GM13976 (cell line): ENCODE data around the gene BPIFB1.

ENCODE experiments used
- DNase-seq: peaks from one replicate; pipeline ENCODE4 v3.0.0; 2012; ENCODE audit warnings: low spot score
- CTCF ChIP-seq: IDR thresholded peaks from 2 replicates; pipeline ENCODE4 v1.5.1; 2012; ENCODE audit warnings: borderline replicate concordance, mild to moderate bottlenecking; ENCODE audit not compliant: insufficient read depth; ENCODE audit errors: extremely low read depth, missing control alignments, control extremely low read depth
- in situ Hi-C: fragments of 300-500 bp; cut with MboI; formaldehyde crosslinking; loops from one replicate; pipeline ENCODE4 v1.12.0; 2022; ENCODE audit warnings: low sequenced_read_pairs, mixed read lengths, inconsistent platforms; ENCODE audit not compliant: unreplicated experiment

Gene BPIFB1

DNA sequence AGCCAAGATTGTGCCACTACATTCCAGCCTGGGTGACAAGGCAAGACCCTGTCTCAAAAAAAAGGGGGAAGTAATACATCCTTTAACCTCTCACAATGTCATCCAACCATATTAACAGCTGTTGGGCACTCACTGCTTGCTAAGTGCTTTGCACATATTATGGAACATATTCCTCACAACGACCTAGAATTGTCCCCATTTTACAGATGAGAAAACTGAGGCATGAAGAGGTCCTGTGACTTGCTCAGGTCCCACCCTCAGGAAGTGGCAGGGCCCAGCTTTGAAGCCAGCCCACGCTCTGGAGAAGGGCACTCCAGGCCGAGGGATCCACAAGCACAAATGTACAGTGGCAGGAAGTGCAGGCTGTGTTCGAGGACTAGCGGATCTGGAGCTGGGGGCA lies 33.3 kb downstream of the BPIFB1 start:
- in situ Hi-C loops = no loop called here
- no peak for TF ChIP-seq CTCF
- no peak for DNase-seq

DNA sequence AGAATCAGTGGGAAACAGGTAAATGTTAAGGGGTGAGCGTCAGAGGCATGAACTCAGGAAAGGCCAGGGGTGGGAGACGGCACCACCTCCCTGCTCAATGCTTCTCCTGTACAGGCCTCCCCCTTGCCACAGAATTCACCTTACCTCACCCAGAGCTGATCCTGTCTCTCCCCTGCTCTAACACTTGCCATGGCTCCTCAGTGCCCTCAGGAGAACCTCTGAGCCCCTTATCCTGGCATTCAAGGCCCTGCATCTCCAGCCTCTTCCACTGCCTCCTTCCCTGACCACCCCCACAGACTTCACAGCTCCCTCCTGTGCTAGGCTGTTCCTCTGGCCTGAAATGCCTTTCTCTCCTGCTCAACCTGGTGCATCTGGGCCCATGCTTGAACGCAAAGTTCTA lies 33.9 kb downstream of the BPIFB1 start:
- in situ Hi-C loops = no loop called here
- no peak for TF ChIP-seq CTCF

DNA sequence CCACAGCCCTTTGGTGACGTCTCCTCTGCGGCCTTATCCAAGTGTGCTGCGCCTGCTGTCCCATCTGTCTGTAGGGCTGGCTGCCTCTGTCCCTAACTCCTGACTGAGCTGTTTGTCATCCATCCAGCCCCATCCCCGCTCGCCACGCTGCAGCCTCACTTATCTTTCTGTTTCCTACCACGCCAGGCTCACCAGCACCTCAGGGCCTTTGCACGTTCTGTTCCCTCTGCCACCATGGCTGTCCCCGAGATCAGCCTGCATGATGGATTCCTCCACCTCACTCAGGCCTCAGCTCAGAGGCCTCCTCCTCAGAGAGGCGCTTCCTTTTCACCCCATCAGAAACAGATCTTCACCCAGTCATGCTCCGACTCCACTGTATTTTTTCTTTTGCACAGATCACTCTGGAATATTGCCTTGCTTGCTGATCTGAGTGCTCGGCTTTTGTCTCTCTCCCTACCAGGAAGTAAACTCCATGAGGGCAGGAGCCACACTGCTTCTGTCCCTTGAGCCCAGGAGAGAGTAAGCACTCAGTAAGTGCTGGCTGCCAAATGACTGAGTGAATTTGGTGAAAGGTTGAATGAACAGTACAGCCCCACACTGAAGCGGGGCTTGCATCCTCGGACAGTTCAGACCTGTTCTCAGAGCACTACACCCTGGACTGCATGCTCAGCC lies 34.5 kb downstream of the BPIFB1 start:
- no peak for DNase-seq
- in situ Hi-C loops = no loop called here
- TF ChIP-seq CTCF = no peak

More for the DNA sequence above, 33.9 kb downstream of the BPIFB1 start:
- no peak for DNase-seq

GRCh38 chr20:33318096-33318429 lies 35.0 kb downstream of the BPIFB1 start:
- DNase-seq = no peak
- no peak for TF ChIP-seq CTCF
- in situ Hi-C loops = no loop called here

DNA sequence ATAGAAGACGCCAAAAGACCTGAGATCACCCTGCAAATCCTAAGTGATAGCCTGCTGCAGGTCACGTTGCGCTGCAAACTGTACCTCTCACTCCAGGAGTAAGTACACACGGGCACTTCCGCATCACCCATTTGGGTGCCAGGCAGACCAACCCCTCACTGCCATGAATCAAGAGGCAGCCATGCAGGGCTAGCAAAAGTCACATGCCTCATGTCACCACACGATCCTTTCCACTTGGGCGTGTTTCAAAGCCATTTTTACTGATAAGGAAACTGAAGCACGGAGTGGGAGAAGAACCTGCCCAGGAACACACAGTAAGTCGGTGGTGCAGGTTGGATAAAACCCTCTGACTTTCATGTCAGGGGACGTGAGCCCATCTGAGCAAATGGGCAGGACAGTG lies 37.0 kb downstream of the BPIFB1 start:
- in situ Hi-C loops = no loop called here
- no peak for DNase-seq
- TF ChIP-seq CTCF = no peak

DNA sequence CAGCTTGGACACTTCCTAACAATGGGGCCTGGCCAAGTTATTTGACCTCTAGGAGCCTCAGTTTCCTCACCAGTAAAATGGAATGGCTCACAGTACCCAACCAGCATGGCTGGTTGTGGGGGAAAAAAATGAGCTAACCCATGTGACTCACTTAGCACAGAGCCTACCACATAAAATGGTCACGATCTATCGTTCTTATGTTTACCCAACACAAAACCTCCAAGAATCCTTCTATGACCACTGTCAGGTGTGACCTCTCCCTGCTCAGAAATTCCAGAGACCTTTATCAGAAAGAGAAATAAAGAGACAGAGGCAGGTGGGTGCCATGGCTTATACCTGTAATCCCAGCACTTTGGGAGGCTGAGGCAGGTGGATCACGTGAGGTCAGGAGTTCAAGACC lies 39.4 kb downstream of the BPIFB1 start:
- DNase-seq = no peak
- in situ Hi-C loops = no loop called here
- no peak for TF ChIP-seq CTCF
